GM18867 (cell line): ENCODE data around the gene FUOM.

Experiments used
- ATAC-seq: cut with Tn5 transposase; IDR thresholded peaks from one replicate; pipeline ENCODE4 v1.9.1; 2021; ENCODE audit warnings: mild to moderate bottlenecking, moderate library complexity; ENCODE audit not compliant: unreplicated experiment

Gene FUOM, protein sequence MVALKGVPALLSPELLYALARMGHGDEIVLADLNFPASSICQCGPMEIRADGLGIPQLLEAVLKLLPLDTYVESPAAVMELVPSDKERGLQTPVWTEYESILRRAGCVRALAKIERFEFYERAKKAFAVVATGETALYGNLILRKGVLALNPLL

DNA sequence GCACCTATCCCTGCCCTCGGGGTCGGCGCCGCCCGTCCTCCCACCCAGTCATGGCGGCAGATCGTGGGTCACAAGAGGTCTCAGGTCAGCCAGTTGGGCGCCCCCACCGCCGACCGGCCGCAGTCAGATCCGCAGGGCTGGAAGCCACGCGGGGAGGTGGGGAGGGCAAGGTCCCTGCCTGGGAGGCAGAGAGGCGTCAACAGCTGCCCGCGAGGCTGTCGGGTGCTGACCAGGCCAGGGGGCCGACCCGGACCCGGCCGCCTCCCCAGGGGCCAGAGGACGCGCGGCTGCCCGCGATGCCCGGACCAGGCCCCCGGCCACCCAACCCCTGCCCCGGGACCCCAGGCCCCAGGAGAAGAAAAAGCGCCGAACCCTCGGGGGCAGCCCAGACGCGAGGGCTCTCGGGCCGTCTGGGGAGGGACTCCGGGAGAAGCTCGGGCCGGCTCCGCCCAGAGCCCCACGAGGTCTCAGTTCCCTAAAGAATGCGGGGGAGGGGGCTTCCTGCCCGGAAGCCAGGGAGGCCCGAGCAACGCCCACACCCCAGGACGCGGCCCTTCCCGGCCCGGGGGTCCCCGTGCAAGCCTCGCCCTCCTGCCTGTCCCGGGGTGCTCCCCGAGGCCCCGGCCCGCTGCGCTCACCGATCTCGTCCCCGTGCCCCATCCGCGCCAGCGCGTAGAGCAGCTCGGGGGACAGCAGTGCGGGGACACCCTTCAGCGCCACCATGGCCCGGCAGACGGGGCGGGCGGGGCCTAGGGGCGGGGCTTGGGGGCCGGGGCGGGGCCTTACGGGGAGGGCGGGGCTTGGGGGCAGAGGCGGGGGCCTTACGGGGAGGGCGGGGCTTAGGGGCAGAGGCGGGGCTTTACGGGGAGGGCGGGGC is at the start of gene FUOM:
FUOM (minus strand) TSS at position 735 of the 877 bp plus-strand sequence; CDS start at position 723, 12 bp downstream.
- peak; percentile 72 for ATAC-seq

DNA sequence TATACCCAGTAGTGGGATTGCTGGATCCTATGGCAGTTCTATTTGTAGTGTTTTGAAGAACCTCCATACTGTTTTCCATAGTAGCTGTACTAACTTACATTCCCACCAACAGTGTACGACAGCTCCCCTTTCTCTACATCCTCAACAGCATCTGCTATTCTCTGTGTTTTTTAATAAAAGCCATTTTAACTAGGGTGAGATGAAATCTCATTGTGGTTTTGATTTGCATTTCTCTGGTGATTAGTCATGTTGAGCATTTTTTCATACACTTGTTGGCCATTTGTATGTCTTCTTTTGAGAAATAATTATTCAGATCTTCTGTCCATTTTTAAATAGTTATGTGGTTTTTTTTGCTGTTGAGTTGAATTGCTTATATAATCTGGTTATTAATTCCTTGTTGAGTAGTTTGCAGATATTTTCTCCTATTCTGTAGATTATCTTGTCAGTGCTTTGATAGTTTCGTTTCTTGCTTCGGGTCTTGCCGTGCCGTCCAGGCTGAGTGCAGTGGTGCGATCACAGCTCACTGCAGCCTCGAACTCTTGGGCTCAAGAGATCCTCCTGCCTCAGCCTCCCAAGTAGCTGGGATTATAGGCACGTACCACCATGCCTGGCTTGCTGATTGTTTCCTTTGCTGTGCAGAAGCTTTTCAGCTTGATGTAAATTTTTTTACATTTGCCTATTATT is 48.2 kb upstream of the FUOM start:
- ATAC-seq, result no peak

DNA sequence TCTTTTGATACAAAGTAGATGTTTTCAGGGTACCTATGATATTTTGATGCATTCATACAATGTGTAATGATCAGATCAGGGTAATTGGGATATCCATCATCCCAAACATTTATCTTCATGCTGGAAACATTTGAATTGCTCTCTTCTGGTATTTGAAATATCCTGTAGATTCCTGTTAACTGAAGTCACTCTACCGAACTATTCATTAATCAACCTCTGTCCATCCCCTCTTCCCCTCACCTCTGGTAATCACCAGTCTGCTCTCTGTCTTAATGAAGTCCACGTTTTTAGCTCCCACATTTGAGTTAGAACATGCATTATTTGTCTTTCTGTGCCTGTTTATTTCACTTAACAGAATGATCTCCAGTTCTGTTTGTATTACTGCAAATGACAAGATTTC is 47.5 kb upstream of the FUOM start:
- no peak for ATAC-seq

DNA sequence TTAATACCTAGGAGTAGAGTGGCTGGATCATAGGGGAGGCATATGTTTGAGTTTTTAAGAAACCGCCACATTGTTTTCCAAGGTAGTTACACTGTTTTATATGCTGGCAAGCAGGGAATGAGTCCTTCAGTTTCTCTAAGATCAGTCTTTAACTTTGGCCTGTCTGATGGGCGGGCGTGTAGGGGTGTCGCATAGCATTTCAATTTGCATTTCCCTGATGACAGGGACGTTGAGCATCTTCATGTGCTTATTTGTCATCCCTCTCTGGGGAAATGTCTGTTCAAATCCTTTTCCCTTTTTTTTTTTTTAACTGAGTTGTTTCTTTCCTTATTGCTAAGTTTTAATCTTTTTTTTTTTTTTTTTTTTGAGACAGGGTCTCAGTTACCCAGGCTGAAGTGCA is 46.0 kb upstream of the FUOM start:
- ATAC-seq, result no peak

DNA sequence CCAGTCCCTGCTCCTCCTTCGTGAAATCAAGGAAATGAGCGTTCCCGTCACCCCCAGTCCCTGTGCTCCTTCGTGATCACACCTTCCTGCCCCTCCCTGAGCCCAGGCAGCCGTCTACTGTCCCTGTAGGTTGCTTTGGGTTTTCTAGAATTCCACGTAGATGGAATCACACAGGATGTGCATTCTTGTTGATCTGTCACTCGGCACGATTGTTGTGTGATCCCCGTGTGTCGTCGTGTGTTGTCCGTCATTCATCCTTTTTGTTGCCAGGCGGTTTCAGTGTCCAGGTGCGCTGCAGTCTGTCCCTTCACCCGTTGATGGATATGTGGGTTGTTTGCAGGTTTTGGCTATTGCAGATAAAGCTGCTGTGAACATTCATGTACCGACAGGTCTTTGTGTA is 45.5 kb upstream of the FUOM start:
- no peak for ATAC-seq

DNA sequence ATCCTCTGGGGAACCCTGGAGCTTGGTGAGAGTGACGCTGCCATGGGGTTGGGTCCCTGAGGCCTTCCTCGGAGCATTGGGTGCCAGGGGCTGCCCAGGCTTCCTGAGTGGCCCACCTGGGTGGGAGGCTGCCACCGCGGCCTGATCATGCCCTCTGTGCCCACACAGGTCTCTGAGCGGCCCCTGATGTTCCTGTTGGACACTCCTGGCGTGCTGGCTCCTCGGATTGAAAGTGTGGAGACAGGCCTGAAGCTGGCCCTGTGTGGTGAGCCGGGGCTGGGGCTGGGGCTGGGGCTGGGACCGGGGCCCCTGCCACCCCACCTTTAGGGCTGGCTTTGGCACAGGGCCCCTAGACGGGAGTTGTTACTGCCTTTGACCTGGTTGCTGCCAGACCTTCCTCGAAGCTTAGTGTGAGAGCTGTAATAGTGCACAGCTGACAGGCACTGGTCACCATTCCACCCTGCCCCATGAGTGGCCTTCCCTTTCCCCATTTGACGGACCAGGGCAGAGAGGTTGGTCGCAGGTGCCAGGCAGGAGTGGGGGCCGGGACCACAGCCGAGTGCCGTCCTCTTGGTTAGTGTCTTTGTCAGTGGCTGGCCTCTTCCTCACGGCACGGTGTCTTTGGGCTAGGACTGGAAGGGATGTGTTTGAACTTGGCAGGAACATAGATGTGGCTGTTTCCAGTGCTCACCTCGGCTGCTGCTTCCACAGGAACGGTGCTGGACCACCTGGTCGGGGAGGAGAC is 44.3 kb upstream of the FUOM start:
- no peak for ATAC-seq

DNA sequence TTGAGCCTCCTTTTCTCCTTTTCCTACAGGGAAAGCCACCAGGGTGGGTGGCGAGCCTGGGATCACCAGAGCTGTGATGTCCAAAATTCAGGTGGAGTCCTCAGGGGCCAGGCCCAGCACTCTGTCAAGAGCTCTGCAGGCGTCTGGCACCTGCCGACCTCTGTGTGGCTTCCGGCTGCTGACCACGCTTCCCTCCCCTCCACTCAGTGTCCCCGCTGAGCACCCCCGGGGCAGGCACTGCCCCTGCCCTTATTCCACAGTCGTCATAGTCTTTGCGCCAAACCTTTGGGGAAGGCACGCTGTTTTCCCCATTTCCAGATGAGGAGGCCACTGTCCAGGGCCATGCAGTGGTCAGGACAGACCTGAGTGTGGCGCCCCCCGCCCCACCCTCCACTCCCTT is 43.7 kb upstream of the FUOM start:
- peak; percentile 11 for ATAC-seq

DNA sequence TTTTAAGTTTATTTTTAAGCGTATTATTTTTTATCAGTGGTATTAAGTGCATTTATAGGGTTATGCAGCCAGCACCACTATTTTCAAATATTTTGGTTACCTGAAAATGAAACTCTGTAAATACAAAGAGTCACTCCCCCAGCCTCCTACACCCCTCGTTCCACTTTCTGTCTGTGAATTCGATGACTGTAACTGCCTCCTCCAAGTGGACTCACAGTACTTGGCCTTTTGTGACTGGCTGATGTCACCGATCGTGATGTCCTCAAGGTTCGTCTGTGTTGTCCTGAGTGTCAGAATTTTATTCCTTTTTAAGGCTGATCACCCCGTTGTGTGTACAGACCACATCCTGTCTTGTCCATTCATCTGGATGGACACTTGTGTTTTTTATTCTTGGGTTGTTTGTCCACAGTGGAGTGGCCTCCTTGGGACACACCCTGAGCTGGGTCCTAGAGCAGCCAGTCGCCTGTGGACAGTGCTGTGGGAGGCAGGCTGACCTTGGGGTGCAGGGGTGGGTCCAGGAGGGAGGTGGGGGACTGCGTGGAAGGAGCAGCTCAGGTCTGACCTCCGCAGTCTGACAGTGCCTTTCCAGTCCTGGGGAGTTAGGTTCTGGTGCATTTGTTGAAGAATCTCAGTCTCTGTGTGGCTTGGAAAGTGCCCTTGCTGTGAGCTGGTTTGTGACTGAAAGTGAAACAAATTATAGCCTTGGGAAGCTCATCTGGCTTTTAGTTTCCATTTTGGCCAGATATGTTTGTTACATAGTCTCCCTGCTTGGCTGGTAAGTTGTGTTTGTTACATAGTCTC is 43.0 kb upstream of the FUOM start:
- peak; percentile 77 for ATAC-seq

DNA sequence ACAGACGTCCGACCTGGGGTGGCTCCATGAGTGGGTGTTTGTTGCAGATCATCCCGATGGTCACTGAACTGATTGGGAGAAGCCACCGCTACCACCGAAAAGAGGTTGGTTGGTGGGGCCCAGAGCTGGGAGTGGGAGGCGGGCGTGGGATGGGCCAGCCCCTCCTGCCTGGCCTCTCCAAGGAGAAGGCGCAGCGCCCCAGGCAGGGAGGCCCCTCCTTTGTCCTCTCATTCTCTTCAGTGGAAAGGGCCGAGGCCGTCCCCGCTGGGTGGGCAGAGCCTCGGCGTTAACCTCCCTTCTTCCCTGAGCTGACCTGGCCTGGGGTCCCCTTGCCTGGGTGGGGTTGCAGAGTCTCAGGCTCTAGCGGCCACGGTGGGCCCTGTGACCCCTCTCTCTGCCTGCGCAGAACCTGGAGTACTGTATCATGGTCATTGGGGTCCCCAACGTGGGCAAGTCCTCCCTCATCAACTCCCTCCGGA is 41.3 kb upstream of the FUOM start:
- no peak for ATAC-seq

DNA sequence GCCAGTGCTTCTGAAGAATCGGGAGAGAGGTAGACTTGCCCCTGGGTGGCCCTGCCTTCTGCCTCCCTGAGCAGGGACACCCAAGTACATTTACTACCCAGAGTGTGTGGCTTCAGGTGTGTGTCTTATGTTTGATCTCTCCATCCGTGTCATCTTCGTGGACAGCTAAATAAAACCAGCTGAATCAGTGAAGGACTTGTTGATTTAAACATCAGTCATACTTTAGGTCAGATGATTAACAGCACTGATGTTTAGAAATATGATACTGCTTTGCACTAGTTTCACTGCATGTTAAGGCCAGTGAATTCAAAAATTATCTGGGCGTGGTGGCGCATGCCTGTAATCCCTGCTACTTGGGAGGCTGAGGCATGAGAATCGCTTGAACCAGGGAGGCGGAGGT is 40.1 kb upstream of the FUOM start:
- no peak for ATAC-seq

DNA sequence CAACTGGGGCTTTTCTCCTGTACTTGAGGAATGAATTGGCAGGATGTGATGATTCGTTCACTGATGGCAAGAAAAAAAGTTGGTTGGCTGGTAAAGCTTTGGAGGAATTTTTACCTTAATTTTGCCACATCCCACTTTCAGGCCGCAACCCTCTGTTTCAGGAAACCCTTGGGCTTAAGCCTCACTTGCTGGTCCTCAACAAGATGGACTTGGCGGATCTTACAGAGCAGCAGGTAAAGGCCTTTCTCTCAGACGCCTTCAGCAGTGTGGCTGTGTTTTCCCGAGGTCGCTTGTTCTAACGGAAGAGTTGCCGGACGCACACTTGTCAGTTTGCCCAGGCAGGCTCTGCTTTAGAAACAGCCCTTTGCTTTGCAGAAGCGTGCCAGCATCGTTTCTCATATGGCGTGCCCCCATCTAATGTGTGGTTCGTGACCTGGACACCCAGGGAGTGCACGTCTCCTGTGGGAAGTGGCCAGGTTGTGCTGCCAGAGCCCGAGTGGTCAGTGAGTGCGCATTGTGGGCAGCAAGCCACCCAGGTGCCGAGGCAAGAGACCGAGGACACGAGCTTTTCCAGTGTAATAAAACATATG is 38.3 kb upstream of the FUOM start:
- ATAC-seq, result no peak

DNA sequence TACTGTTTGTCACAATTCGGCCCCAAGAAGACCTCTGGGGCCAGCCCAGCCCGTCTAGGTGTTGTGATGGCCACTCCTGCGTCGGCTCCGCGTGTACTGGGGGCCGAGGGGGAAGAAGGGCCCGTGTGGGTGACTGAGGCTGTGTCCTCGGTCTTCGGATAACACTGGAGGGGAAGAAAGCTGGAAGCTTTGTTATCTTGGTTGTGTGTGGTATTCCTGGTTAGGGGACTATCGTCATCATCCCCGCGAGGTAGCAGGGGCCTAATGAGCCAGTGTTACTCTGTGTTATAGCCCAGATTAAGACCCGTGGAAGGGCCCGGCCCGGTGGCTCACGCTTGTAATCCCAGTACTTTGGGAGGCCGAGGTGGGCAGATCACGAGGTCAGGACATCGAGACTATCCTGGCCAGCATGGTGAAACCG is 37.0 kb upstream of the FUOM start:
- ATAC-seq, result no peak

DNA sequence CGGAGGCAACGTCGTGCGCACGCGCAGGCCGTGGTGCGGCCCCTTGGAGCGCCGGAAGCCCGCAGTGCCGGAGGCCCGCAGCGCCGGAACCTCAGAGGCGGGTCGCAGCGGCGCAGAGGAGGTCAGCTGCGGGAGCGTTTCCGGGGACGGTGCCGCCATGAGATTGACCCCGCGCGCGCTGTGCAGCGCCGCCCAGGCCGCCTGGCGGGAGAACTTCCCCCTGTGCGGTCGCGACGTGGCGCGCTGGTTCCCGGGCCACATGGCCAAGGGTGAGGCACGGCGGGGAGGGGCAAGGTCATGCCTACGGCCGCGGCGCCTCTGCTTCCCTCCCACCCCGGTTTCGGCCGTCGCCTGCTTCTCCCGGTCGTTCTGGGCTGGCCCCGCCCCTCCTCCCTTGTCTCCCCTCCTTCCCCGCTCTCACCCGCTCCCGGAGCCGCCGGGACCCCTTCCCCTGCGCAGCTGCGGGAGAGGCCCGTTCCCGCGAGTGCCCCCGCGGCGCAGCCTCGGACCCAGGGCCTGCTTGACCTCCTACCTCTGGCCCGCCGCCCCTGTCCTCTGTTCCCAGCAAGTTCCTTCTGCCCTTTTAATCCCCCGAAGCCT is 36.3 kb upstream of the FUOM start, which contains the start of gene MTG1:
MTG1 (plus strand) TSS at position 94 of the 600 bp plus-strand sequence; CDS start at position 158, 64 bp downstream.
- peak; percentile 74 for ATAC-seq

DNA sequence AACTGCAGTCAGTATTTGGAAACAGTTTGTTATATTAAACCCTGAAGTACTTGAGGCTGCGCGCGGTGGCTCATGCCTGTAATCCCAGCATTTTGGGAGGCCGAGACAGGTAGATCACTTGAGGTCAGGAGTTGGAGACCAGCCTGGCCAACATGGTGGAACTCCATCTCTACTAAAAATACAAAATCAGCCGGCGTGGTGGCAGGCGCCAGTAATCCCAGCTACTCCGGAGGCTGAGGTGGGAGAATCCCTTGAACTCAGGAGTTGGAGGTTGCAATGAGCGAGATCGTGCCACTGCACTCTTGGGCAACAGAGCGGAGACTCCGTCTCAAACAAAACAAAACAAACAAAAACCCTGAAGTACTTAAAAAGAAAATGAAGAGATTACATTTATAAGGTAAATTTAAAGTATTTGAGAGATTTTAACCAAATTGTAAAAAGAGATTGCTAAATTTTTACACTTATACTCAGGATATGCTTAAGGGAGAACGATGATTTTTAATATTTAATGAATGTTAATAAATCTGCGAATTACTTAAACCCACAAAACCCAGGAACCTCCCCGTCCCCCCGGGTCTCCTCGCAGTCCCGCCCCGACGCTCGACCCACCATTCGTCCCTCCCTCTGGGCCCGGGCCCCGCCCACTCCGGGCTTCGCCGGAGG is 35.7 kb upstream of the FUOM start:
- no peak for ATAC-seq

DNA sequence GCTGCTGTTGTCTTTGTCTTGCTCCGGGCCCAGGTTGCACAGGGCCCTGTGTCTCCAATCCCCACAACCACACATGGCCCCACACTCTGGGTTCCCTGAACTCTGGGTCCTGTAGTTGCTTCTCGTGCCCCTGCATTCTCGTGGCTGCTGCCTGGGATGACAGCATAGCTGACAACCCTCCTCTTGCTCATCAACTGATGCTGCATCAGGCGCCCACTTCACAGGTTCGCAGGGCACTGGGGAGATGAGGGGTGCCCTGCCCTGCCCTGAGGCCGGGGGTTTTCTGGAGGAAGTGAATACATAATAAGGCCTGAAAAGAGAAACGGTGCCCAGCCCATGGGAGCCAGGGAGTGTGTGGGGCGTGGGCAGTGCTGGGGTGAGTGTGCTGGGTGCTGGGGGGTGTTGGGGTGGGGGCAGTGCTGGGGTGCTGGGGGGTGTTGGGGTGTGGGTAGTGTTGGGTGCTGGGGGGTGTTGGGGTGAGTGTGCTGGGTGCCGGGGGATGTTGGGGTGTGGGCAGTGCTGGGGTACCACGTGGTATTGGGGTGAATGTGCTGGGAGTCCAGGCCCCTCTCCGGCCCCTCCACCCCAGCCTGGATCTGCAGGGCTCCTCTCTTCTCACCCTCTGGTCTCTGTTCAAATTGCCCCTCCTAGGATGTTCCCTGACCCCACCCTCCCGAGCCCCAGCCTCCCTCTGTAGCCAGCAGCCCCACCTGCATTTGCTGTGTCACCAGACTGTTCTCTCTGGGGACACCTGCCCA is 34.1 kb upstream of the FUOM start:
- ATAC-seq, result no peak

DNA sequence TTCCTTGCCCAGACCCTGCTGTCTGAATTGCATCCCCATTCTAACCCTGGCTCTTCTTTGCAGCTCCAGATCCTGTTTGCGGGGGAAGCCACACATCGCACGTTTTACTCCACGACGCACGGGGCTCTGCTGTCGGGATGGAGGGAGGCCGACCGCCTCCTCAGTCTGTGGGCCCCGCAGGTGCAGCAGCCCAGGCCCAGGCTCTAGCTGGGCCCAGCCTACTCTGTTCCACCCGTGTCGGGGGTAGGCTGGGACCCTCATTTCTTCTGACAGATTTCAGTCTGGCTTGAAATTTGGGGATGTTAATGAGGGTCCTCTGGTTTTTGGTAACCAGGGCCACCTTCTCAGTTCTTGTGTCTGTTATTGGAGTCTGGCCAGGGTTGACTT is 33.4 kb upstream of the FUOM start:
- ATAC-seq, result no peak

DNA sequence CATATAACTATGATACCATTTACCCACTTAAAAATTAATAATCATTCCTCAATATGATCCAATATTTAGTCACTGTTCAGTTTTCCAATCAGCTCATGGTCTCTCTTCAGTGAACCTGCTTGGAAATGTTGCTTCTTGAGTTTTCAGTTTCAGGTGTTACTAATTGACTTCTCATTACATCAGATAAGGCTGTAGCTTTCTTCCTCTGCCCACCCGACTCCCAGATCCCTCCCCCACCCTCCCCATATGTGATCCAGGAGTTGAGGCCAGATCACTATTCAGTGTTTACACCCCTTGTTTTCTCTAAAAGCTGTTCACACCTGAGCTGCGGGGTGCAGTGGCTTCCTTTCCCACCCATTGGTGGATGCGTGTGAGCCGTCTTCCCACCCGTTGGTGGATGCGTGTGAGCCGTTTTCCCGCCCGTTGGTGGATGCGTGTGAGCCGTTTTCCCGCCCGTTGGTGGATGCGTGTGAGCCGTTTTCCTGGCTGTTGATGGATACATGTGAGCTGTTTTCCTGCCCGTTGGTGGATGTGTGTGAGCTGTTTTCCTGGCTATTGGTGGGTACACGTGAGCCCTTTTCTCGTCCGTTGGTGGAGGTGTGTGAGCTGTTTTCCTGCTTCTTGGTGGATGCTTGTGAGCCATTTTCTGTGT is 32.9 kb upstream of the FUOM start:
- no peak for ATAC-seq
